ENCODE results near the gene FCHSD2. TPM values are rescaled to one million over a fixed set of nuclear protein-coding genes. Genes with fewer than 3 reads are reported as not detected.
"Not testable (repeated sequence)": the region's sequence is repeated elsewhere in the genome, so short reads cannot be mapped to it uniquely, and the experiment has no call there.

The FCHSD2 gene
- total RNA-seq, 1 donor from 2014 or later = 22.2 TPM

- Mint-ChIP-seq H3K4me3 (no peak overlapping the region), H3K9me3 (peaks cover 36% of the 10 kb centered on the region), H3K4me1 (no peaks in the 10 kb centered on the region), H3K27me3 (ENCODE audit: insufficient read depth, low read depth) (peaks cover 4% of the 10 kb centered on the region), H3K27ac (no peak overlapping the region), H3K36me3 (peaks cover 37% of the 10 kb centered on the region)
- H3K9me3 ChIP-seq (ENCODE audit: low read depth) = peaks cover under 1% of the 10 kb centered on the region
- H3K4me3 ChIP-seq = no peak overlapping the region
- H3K4me2 ChIP-seq = no peak overlapping the region
- no peaks in the 10 kb centered on the region for H3K36me3 ChIP-seq
- TF ChIP-seq EZH2 (IDR thresholded peaks at IDR 0.05) = no peak
- TF ChIP-seq EZH2phosphoT487 (IDR thresholded peaks at IDR 0.05) = no peak
- no peak for TF ChIP-seq CTCF (IDR thresholded peaks at IDR 0.05)
- no peaks in the 10 kb centered on the region for H3K27me3 ChIP-seq
- no peak for DNase-seq (ENCODE audit: low spot score)
- no peak overlapping the region for H3K9ac ChIP-seq
- no peaks in the 10 kb centered on the region for H3F3A ChIP-seq (ENCODE audit: low read depth)
- peaks cover 7% of the 10 kb centered on the region for H3K79me2 ChIP-seq (ENCODE audit: low read depth)
- H4K20me1 ChIP-seq (ENCODE audit: low read depth) = no peaks in the 10 kb centered on the region
- peaks cover 5% of the 10 kb centered on the region for H3K4me1 ChIP-seq
- H2AFZ ChIP-seq (replicated peaks) = no peak overlapping the region
- no peak overlapping the region for H3K27ac ChIP-seq
These were observed 112.0 kb downstream of the FCHSD2 start for GRCh38 chr11:73030130-73030529.

DNA sequence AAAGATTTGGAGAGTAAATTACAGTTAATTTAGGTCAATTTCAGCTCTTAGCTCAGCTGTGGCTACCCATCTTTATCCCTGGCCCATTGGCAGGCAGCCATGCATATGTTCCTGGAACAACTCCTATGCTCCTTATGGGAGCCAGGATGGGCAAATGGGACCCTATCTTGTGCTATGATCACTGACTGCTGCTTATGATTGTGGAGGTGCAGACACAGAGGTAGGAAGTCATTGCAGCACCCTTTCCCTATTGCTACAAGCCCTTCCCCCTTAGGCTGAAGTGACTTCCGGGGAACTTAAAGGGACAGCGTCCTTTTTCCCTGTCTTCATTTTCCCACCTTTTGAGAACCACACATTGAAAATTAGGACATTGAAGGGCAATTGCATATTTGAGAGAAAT lies 112.7 kb downstream of the FCHSD2 start:
- Histone ChIP-seq H3K9me3 (ENCODE audit: low read depth) (peaks cover 6% of the 10 kb centered on the region), H3K36me3 (no peaks in the 10 kb centered on the region), H3K79me2 (ENCODE audit: low read depth) (peaks cover 7% of the 10 kb centered on the region), H2AFZ (replicated peaks) (no peak overlapping the region), H4K20me1 (ENCODE audit: low read depth) (no peaks in the 10 kb centered on the region), H3K27ac (no peak overlapping the region), H3K27me3 (no peaks in the 10 kb centered on the region), H3K4me2 (no peak overlapping the region), H3K9ac (no peak overlapping the region), H3K4me1 (peaks cover 5% of the 10 kb centered on the region), H3F3A (ENCODE audit: low read depth) (no peaks in the 10 kb centered on the region), H3K4me3 (no peak overlapping the region)
- no peak overlapping the region for H3K4me3 Mint-ChIP-seq
- peaks cover 44% of the 10 kb centered on the region for H3K36me3 Mint-ChIP-seq
- TF ChIP-seq CTCF (IDR thresholded peaks at IDR 0.05) (no peak), EZH2 (IDR thresholded peaks at IDR 0.05) (no peak), EZH2phosphoT487 (IDR thresholded peaks at IDR 0.05) (no peak)
- peaks cover 43% of the 10 kb centered on the region for H3K9me3 Mint-ChIP-seq
- H3K27me3 Mint-ChIP-seq (ENCODE audit: insufficient read depth, low read depth) = peaks cover 4% of the 10 kb centered on the region
- DNase-seq (ENCODE audit: low spot score) = no peak
- no peak overlapping the region for H3K27ac Mint-ChIP-seq
- H3K4me1 Mint-ChIP-seq = no peaks in the 10 kb centered on the region

- Mint-ChIP-seq H3K36me3 (peaks cover 51% of the 10 kb centered on the region), H3K9me3 (peaks cover 51% of the 10 kb centered on the region), H3K27me3 (ENCODE audit: insufficient read depth, low read depth) (peaks cover 4% of the 10 kb centered on the region), H3K27ac (no peak overlapping the region), H3K4me1 (no peaks in the 10 kb centered on the region), H3K4me3 (no peak overlapping the region)
- H4K20me1 ChIP-seq (ENCODE audit: low read depth) = no peaks in the 10 kb centered on the region
- no peaks in the 10 kb centered on the region for H3K27me3 ChIP-seq
- no peak overlapping the region for H2AFZ ChIP-seq (replicated peaks)
- no peak for DNase-seq (ENCODE audit: low spot score)
- no peaks in the 10 kb centered on the region for H3K36me3 ChIP-seq
- peaks cover 9% of the 10 kb centered on the region for H3K9me3 ChIP-seq (ENCODE audit: low read depth)
- TF ChIP-seq EZH2 (IDR thresholded peaks at IDR 0.05) (no peak), CTCF (IDR thresholded peaks at IDR 0.05) (no peak), EZH2phosphoT487 (IDR thresholded peaks at IDR 0.05) (no peak)
- H3F3A ChIP-seq (ENCODE audit: low read depth) = no peaks in the 10 kb centered on the region
- H3K4me3 ChIP-seq = no peak overlapping the region
- H3K27ac ChIP-seq = no peak overlapping the region
- H3K4me1 ChIP-seq = peaks cover 5% of the 10 kb centered on the region
- H3K4me2 ChIP-seq = no peak overlapping the region
- no peak overlapping the region for H3K9ac ChIP-seq
- peaks cover 7% of the 10 kb centered on the region for H3K79me2 ChIP-seq (ENCODE audit: low read depth)
These were observed 113.5 kb downstream of the FCHSD2 start for GRCh38 chr11:73028611-73029010.

DNA sequence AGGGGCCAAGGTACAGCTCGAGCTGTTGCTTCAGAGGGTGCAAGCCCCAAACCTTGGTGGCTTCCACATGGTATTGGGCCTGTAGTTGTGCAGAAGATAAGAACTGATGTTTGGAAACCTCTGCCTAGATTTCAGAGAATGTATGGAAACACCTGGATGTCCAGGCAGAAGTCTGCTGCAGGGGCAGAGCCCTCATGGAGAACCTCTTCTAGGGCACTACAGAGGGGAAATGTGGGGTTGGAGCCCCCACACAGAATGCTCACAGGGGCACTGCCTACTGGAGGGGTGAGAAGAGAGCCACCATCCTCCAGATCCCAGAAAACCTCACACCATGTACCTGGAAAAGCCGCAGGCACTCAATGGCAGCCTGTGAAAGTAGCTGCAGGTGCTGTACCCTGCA lies 114.3 kb downstream of the FCHSD2 start:
- not testable (repeated sequence) for H3K27ac Mint-ChIP-seq; H3K4me2 ChIP-seq; H3K79me2 ChIP-seq (ENCODE audit: low read depth); H4K20me1 ChIP-seq (ENCODE audit: low read depth); H3K27me3 Mint-ChIP-seq (ENCODE audit: insufficient read depth, low read depth); H3K9ac ChIP-seq; H3K36me3 ChIP-seq; H3K4me3 ChIP-seq; H3K4me3 Mint-ChIP-seq; H3K4me1 Mint-ChIP-seq; H3K27ac ChIP-seq; H3F3A ChIP-seq (ENCODE audit: low read depth); DNase-seq (ENCODE audit: low spot score); H3K27me3 ChIP-seq; H3K9me3 ChIP-seq (ENCODE audit: low read depth); H3K4me1 ChIP-seq; H2AFZ ChIP-seq (replicated peaks)
- peaks cover 56% of the 10 kb centered on the region for H3K9me3 Mint-ChIP-seq
- peaks cover 52% of the 10 kb centered on the region for H3K36me3 Mint-ChIP-seq
